Astrocyte of the cerebellum (primary cell): ENCODE data around the gene DTD2.

ENCODE experiments used
- DNase-seq: peaks from one replicate; pipeline ENCODE4 v3.0.0-alpha.2; 2011; ENCODE audit warnings: low read depth
- H3K4me3 ChIP-seq: 2 replicates; pipeline ENCODE4 v1.5.1; 2011; ENCODE audit warnings: mild to moderate bottlenecking, low read depth, low read length, moderate library complexity
- in situ Hi-C: cut with HindIII; loops from 2 replicates; pipeline ENCODE4 v1.10.0; 2017; ENCODE audit warnings: low sequenced_read_pairs
- TF ChIP-seq, protein P1 (sequence below): IDR thresholded peaks from 2 replicates; pipeline ENCODE4 v1.5.1; 2012; ENCODE audit warnings: low read length, low read depth, moderate library complexity, mild to moderate bottlenecking; ENCODE audit errors: missing control alignments

DTD2 gene

DNA sequence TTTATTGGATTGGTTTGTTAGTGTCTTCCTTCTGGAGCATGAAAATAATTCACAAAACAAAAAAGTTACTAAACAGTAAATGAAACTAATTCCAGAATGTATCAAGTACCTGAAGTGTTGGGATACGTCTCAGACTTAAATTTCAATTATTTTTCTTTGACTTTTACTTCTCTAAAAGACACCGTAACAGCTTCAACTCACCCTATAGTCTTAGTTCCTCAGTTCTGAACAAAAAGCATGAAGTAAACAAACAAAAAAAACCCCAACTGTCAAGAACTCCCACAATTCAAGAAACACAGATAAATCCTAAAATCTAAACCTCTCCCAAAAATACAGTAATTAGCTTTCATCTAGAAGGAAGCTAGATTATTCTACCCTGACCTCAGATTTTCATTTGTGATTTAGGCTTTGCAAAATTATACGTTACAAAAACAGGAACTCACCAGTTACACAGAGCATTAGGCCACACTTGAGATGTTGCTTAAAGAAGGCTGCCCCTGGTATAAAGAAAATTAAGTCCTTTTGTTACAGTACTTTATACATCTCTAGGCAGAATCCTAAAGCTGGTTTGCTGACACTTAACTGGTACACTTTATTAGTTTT is 47.2 kb downstream of the DTD2 start:
- in situ Hi-C loops: no loop called here
- no peak for DNase-seq
- H3K4me3 ChIP-seq: no peak overlapping the region
- TF ChIP-seq, protein P1, sequence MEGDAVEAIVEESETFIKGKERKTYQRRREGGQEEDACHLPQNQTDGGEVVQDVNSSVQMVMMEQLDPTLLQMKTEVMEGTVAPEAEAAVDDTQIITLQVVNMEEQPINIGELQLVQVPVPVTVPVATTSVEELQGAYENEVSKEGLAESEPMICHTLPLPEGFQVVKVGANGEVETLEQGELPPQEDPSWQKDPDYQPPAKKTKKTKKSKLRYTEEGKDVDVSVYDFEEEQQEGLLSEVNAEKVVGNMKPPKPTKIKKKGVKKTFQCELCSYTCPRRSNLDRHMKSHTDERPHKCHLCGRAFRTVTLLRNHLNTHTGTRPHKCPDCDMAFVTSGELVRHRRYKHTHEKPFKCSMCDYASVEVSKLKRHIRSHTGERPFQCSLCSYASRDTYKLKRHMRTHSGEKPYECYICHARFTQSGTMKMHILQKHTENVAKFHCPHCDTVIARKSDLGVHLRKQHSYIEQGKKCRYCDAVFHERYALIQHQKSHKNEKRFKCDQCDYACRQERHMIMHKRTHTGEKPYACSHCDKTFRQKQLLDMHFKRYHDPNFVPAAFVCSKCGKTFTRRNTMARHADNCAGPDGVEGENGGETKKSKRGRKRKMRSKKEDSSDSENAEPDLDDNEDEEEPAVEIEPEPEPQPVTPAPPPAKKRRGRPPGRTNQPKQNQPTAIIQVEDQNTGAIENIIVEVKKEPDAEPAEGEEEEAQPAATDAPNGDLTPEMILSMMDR: no peak

- DNase-seq: no peak
- in situ Hi-C loops: no loop called here
- TF ChIP-seq, protein P1: no peak
- no peak overlapping the region for H3K4me3 ChIP-seq
Observed at GRCh38 chr14:31408421-31408820, 48.9 kb downstream of the DTD2 start.

DNA sequence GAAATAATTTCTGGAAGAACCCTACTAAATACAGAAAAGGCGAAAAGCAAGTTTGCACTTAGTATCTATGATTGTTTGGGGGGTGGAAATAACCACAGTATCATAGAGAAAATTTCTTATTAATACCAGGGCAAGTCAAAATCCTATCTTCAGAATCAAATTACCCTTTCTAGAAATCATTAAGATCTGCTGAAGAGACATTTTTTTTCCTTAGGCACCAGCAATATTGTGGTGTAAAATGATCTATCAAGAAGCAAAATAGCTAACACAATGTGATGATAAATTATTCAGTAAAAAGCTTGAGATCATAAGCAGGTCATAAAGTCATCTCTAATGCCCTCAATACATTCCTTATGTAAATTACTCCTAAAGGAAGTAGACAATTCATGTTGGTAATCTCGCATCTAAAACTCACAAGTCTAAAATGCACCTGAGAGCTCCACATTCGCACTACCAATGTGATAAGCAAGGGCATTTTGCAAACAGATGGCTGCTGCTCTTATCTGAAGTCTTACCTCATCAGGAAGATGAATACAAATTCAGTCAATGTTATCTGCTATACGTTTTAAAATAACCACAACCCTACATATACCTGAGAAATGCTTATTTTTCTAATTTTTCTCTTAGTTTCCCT is 51.6 kb downstream of the DTD2 start:
- TF ChIP-seq, protein P1: no peak
- DNase-seq: no peak
- no peak overlapping the region for H3K4me3 ChIP-seq
- in situ Hi-C loops: no loop called here

DNA sequence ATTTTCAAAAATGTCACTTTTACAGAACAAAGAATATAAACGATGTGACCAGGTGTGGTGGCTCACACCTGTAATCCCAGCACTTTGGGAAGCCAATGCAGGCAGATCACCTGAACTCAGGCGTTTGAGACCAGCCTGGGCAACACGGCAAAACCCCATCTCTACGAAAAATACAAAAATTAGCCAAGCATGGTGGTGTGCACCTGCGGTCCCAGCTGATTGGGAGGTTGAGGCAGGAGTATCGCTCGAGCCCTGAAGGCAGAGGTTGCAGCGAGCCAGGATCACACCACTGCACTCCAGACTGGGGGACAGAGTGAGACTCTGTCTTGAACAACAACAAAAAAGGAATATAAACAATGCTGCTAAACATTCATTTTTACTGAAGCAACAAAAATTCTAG is 52.2 kb downstream of the DTD2 start:
- DNase-seq: no peak
- in situ Hi-C loops: no loop called here
- TF ChIP-seq, protein P1: no peak
- no peak overlapping the region for H3K4me3 ChIP-seq

- no peak for DNase-seq
- TF ChIP-seq, protein P1: no peak
- H3K4me3 ChIP-seq: no peak overlapping the region
- in situ Hi-C loops: no loop called here
Observed at GRCh38 chr14:31403707-31404106, 53.6 kb downstream of the DTD2 start.

DNA sequence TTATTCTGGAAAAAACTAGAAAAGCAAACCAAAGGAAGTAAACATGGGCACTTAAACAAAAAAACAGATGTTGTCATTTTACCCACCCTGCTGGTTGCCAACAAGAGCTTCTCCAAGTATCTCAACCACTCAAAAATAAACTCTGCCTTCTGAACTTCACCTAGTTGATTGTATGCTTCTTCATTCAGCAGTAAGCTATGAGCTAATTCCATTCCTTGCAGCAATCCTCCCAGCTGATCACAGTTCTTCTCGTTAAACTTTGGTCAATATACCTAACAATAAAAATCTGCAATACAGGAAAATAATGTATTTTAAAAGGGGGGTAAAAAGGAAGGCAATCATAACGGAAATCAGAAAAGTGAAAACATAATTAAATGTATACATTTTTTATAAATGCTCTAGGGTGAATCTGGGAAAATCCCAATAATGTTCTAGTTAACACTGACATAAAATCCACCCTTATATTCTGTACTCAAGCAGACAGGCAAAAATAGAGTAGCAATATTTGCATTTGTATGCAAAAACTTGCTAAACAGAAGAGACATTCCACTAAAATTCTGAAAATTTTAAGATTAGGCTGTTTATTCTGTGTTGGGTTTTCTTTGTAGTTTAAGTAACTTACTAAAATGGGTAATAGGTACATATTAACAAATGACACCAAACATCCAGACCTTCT is 54.4 kb downstream of the DTD2 start:
- TF ChIP-seq, protein P1: no peak

More for the DNA sequence above, 54.4 kb downstream of the DTD2 start:
- in situ Hi-C loops: no loop called here
- DNase-seq: no peak
- H3K4me3 ChIP-seq: no peak overlapping the region
